Measurements from ENCODE around the gene GOLGA8N.

GOLGA8N gene

DNA sequence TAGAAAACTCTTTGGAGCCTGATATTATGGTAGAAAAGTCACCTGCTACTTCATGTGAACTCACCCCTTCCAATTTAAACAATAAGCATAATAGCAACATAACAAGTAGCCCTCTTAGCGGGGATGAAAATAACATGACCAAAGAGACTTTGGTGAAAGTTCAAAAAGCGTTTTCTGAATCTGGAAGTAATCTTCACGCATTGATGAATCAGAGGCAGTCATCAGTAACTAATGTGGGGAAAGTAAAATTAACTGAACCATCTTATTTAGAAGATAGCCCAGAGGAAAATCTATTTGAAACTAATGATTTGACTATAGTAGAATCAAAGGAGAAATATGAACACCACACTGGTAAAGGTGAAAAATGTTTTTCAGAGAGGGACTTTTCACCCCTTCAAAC is 43.2 kb downstream of the GOLGA8N start:
- Histone ChIP-seq H3K9me3 (ENCODE audit: severe bottlenecking) (no peaks in the 10 kb centered on the region), H3K4me3 (ENCODE audit: low read depth, low read length) (no peak overlapping the region), H3K27ac (no peak overlapping the region), H3K36me3 (peaks cover 69% of the 10 kb centered on the region), H3K27me3 (ENCODE audit: insufficient read depth, low read depth, severe bottlenecking) (no peaks in the 10 kb centered on the region)
- no peak for DNase-seq
- TF ChIP-seq, protein P1, sequence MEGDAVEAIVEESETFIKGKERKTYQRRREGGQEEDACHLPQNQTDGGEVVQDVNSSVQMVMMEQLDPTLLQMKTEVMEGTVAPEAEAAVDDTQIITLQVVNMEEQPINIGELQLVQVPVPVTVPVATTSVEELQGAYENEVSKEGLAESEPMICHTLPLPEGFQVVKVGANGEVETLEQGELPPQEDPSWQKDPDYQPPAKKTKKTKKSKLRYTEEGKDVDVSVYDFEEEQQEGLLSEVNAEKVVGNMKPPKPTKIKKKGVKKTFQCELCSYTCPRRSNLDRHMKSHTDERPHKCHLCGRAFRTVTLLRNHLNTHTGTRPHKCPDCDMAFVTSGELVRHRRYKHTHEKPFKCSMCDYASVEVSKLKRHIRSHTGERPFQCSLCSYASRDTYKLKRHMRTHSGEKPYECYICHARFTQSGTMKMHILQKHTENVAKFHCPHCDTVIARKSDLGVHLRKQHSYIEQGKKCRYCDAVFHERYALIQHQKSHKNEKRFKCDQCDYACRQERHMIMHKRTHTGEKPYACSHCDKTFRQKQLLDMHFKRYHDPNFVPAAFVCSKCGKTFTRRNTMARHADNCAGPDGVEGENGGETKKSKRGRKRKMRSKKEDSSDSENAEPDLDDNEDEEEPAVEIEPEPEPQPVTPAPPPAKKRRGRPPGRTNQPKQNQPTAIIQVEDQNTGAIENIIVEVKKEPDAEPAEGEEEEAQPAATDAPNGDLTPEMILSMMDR (IDR thresholded peaks at IDR 0.05; ENCODE audit: low read depth, low read length): no peak

DNA sequence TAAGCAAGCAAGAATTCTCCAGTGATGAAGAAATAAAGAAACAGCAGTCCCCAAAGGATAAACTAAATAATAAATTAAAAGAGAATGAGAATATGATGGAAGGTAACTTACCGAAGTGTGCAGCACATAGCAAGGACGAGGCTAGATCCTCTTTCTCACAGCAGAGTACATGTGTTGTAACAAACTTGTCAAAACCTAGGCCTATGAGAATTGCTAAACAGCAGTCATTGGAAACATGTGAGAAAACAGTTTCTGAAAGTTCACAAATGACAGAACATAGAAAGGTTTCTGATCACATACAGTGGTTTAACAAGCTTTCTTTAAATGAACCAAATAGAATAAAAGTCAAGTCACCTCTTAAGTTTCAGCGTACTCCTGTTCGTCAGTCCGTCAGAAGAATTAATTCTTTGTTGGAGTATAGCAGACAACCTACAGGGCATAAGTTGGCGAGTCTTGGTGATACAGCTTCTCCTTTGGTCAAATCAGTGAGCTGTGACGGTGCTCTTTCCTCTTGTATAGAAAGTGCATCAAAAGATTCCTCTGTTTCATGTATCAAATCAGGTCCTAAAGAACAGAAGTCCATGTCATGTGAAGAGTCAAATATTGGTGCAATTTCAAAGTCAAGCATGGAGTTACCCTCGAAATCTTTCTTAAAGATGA is 43.8 kb downstream of the GOLGA8N start:
- Histone ChIP-seq H3K4me3 (ENCODE audit: low read depth, low read length) (no peak overlapping the region), H3K36me3 (peaks cover 69% of the 10 kb centered on the region), H3K27me3 (ENCODE audit: insufficient read depth, low read depth, severe bottlenecking) (no peaks in the 10 kb centered on the region), H3K9me3 (ENCODE audit: severe bottlenecking) (no peaks in the 10 kb centered on the region), H3K27ac (no peak overlapping the region)
- no peak for DNase-seq
- TF ChIP-seq, protein P1 (IDR thresholded peaks at IDR 0.05; ENCODE audit: low read depth, low read length): no peak

DNA sequence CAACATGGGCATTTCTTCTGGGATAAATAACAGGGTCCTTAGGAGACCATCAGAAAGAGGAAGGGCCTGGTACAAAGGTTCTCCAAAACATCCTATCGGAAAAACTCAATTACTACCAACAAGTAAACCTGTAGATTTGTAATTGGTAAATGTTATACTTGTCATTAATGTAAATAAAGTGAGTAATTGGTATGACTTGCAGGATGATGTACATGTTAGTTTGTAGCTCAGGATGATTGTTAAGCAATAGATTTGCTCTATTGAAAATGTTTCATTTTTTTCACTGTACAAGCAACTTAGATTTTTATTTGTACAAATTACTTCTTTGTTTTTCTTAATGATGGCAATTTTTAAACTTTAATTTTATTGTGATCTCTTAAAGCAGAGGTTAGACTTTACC is 44.4 kb downstream of the GOLGA8N start:
- DNase-seq: no peak
- TF ChIP-seq, protein P1 (IDR thresholded peaks at IDR 0.05; ENCODE audit: low read depth, low read length): no peak
- H3K27ac ChIP-seq: no peak overlapping the region
- H3K36me3 ChIP-seq: peaks cover 68% of the 10 kb centered on the region
- H3K27me3 ChIP-seq (ENCODE audit: insufficient read depth, low read depth, severe bottlenecking): no peaks in the 10 kb centered on the region
- H3K4me3 ChIP-seq (ENCODE audit: low read depth, low read length): no peak overlapping the region
- H3K9me3 ChIP-seq (ENCODE audit: severe bottlenecking): no peaks in the 10 kb centered on the region

DNA sequence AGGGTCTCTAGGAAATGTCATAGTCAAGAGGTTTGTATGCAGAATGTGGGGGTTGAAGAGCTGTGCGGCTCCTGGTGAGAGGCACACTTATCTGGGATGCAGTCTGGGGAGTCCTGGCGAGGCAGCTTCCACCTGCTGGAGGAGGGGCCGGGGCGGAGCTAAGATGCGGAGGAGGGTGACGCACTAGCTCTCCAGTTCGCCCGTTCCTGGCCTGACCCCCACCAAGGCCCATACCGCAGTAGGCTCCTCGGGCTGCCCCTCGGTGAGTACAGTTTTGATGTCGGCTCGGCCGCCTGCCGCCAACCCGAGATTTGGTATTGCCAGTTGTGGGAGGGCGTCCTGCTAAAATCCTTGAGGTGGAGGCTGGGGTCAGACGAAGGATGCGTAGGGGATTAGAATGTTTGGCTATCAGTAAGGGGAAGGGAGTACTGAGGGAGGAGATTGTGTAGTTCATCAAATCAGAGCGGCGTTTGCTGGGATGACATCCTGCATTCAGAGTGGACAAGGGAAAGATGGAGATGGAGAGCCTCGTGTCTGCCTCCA is 48.3 kb downstream of the GOLGA8N start, which contains the start of gene SCG5:
Gene SCG5 (plus strand): TSS at position 194 of the 543 bp plus-strand sequence. CDS start 1,883 bp downstream, outside the sequence.
- Histone ChIP-seq H3K36me3 (peaks cover 31% of the 10 kb centered on the region), H3K27ac (no peak within 1 kb of the TSS), H3K27me3 (ENCODE audit: insufficient read depth, low read depth, severe bottlenecking) (no peaks in the 10 kb centered on the region), H3K9me3 (ENCODE audit: severe bottlenecking) (no peaks in the 10 kb centered on the region), H3K4me3 (ENCODE audit: low read depth, low read length) (no peak within 1 kb of the TSS)
- no peak for DNase-seq
- TF ChIP-seq, protein P1 (IDR thresholded peaks at IDR 0.05; ENCODE audit: low read depth, low read length): no peak

DNA sequence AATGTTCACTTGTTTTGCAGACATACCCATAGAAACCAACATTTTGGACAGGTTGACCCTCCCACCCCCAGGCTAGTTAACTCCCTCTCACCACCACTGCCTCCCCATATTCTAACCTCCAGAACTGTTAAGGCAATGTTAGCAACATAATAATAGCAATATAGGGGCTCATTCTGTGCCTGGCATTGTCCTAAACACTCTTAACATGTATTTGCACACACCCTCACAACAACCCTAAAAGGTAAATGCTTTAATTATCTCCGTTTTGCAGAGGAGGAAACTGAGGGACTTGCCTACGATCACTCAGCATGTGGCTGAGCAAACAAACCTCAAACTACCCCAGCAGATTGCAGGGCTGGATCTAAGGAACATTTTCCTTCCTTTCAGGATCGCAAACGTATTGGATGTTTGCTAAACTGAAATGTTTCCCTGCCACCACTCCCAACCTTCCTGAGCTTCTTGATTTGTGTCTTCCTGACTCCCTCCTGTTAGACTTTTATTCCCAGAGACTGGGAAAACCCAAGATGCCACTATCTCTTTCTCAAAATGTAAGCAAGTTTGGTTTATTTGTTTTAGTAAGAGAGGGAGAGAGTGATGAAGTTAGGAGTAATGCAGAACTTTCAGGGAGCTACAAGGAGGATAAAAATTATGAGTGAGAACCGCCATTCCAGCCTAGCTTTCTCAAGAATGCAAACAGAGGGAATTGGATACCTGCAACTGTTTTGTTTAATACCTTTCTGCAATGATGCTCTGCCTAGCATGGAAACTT is 49.6 kb downstream of the GOLGA8N start:
- Histone ChIP-seq H3K27ac (no peak overlapping the region), H3K9me3 (ENCODE audit: severe bottlenecking) (no peaks in the 10 kb centered on the region), H3K27me3 (ENCODE audit: insufficient read depth, low read depth, severe bottlenecking) (no peaks in the 10 kb centered on the region), H3K36me3 (peaks cover 18% of the 10 kb centered on the region), H3K4me3 (ENCODE audit: low read depth, low read length) (no peak overlapping the region)
- TF ChIP-seq, protein P1 (IDR thresholded peaks at IDR 0.05; ENCODE audit: low read depth, low read length): no peak
- DNase-seq: no peak

All from WERI-Rb-1 (cell line).